Measurements from ENCODE around the gene BTG2.

Gene BTG2

DNA sequence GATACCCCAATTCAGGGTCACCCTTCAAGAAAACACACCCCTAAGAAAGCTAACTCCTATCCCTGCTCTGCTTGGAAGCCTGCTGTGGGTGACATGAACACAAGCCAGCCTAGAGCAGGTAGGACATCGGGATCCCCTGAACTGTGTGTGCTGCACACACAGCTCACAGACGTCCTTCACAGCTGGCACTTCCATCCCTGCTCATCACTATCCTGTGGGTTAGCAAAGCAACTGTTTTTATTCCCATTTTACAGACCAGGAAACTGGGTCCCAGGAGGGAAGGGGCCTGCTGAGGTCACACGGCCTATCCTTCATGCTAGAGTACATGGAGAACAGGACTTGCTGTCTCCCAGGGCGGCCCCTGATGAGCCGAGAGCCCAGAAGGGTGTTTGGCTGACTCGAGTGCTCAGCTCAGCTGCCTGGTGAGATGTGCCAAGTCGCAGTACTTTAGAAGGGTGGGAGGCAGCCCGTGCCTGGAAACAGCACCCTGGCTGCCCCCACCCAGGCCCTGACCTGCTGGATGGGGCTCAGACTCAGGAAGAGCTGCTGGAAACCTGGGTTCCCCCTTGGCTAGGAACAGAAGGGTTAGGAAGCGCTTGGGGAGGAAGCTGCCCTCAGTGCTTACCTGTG lies 28.3 kb upstream of the BTG2 start:
- no peak for DNase-seq

DNA sequence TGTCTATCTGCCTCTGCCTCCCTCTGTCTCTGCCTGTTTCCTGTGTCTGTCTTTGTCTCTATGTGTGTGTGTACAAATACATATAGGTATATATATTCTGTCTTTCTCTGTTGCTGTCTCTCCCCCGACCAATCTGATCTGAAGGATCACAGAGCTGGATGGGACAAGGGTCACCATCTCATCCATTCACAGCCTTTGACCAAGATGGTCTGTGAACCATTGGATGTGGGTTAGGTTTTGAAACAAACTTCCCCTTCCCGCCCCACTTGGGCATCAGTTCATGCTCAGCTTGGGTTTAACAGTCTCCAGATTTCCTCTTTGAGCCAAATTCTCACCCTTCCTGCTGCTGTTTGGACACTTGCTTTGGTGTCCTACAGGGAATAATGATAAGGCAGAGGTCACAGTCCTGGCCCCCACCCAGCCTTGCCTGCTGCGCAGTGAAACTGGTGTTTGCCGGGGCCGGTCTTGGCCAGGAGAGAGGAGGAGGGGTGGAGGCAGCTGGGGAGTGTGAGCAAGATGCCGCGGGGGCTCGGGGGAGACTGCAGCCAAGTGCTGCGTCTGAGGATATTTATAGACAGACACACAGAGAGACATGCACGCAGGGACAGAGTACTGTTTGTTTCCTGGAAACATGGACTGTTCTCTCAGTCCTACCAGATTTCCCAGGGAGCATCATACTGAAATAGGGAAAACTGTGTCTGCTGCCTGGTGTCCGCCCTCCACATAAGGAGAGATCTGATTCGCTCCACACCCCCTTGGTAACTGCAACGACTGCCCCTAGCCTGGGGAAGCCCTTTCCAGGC lies 27.0 kb upstream of the BTG2 start:
- DNase-seq, result no peak

DNA sequence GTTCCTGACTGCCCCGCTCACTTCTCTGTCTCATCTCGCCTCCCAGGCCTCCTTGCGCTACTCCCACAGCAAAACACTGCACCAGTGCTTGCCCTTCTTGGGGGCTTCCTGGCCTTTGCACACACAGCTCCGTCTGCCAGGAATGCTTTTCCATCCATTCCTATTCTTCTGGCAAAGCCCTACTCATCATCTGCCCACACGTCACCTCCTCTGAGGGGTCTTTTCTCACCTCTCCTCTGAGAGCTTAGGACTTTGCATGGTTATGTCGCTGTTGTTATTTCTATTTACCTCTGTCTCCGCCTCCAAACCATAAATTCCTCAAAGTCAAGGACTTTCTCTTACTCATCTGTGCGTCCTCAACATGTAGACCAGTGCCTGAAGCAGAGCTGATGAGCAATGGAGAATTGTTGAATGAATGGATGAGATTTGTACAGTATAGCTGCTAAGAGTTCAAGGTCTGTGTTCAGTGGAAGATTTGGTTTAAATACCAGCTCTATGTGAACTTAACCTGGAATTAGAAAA lies 26.4 kb upstream of the BTG2 start:
- DNase-seq, result no peak

DNA sequence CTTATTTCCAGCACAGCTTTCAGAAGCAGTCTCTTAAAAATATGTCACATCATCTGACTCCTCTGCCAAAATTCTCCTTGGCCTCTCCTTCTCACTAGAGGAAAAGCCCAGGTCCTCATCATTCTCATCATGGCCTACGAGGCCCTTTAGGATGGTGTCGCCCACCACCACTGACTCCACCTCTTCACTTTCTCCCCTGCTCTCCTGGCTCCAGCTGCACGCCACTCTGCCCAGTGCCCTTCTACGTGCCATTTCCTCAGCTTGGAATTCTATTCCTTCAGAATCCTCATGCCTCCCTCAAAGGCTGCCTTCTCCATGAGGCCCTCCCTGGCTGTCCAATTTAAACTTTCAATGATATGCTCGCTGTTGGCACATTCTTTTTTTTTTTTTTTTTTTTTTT lies 25.3 kb upstream of the BTG2 start:
- DNase-seq, result no peak

DNA sequence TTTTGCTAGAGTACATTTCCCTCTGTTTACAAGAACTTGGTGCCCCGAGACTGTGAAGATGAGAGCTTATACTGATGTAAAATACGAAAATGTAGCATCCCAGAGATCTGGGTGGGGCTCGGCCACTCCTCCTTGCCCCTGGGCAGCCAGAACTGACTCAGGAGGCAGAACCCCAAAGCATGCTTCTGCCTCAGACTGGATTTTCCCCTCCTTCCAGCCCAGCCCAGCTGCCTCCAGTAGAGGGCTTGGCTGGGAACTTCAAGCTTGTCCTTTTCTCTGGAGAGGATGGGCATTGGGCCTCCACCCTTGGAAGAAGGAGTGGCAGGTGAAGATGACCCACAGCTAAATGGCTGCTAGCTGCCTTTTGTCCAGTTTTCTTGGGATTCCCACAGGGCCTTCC lies 24.3 kb upstream of the BTG2 start:
- no peak for DNase-seq

DNA sequence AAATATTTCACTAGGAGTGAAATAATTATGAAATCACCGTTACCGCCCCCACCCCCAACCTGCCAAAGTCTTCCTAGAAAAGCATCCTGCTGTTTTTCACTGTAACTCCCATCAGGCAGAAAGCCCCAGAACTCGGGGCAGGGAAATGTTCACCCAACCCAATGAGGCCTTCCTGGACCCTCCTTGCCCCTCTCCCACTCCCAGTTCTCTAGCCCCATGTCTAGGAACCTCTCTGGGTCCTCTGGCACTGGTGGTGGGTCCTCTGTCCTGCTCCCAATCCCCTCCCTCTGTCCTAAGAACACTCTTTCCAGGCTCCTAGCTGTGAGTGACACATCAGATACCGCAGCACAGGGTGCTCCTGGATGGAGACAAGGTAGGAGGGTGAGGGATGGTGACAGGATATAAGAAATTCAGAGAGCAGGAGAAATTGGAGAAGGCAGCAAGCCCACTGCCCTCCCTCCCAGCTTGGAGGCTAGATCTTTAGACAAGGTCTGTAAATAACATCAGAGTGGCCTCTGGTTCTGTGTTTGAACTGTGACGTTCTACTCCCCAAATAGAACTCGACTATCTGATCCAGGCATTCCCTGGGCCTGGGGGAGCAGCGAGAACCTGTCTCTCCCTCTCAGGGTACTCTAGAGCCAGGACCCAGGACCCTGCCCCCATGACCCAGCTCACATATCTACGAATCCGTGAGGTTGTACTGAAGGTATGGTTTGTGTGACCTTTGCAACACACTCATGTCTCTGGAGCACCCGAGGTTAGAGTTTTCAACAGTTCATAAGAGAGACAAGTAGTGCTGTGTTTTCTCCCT lies 23.3 kb upstream of the BTG2 start:
- no peak for DNase-seq

DNA sequence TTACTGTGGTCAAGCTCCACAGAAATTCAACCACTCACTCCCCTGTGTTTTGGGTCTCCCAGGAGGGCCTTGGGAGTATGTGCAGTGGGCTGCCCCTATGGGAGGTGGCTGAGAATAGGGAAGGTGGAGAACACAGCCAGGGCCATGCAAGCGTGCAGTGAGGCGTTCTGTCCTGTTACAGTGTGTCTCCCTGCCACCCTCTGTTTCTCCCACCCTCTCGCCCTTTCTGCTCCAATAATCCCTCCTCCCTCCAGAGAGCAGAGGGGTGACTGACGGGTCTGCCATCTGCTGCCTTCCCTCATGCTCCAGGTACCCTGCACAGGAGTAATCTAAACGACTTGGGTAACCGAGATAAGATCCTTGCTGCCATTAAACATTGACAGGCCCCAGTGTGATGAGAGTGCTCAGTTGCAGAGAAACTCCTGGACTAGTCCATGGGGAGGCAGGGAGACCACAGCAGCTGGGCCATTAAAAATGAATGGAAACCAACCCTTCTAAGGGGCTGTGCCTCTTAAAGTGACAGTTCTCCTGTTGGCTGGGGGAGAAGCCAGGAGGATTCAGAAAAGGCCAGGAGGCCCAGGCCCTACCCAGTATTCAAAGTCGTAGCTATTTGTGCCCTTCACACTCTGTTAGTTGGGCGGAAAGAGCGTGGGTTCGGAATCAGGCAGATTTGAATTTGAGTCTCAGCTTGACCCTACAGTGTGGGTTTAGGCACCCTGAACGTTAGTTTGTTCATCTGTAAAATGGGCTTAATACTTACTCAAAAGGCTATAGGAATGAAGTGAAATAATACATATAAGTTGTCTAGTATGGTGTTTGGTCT lies 22.4 kb upstream of the BTG2 start:
- DNase-seq, result no peak

DNA sequence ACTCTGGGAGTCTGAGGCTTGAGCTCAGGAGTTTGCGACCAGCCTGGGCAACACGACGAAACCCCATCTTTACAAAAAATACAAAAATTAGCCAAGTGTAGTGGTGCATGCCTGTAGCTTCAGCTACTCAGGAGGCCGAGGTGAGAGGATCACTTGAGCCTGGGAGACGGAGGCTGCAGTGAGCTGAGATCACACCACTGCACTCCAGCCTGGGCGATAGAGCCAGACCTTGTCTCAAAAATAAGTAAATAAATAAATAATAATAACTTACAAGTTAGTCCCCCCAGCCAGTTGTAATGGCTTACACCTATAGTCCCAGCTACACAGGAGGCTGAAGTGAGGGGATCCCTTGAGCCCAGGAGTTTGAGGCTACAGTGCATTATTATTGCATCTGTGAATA lies 21.7 kb upstream of the BTG2 start:
- no peak for DNase-seq

DNA sequence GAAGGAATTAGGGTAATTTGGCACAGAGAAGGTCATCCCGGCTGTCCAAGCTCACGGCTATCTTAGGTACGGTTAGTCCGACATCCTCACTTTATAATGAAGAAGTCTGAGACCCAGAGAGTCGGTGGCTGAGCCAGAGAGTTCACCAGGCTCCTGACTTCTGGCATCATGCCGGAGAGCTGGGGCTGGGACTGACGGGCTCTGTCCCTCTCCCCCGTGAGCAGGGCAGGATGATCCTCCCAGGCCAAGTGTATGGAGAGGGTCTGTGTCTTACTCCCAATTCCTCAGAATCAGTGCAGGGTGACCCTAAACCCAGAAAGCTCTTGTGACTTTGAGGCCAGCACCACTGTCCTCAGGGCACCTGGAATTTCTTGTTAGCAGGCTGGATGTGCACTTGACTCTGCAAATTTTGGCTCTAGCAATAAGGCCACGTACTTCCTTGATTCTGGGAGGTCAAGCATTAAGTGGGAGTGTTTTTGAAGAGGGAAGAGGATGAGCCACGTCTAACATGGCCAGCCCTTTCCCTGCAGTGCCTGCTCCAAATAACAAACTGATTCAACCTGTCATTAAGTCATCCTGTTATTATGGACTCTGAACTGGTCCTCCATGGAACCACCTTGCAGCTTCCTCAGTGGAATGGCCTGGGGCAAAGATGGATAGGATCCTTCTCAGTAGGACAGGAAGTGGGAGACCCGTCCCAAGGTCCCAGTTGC lies 20.8 kb upstream of the BTG2 start:
- no peak for DNase-seq

DNA sequence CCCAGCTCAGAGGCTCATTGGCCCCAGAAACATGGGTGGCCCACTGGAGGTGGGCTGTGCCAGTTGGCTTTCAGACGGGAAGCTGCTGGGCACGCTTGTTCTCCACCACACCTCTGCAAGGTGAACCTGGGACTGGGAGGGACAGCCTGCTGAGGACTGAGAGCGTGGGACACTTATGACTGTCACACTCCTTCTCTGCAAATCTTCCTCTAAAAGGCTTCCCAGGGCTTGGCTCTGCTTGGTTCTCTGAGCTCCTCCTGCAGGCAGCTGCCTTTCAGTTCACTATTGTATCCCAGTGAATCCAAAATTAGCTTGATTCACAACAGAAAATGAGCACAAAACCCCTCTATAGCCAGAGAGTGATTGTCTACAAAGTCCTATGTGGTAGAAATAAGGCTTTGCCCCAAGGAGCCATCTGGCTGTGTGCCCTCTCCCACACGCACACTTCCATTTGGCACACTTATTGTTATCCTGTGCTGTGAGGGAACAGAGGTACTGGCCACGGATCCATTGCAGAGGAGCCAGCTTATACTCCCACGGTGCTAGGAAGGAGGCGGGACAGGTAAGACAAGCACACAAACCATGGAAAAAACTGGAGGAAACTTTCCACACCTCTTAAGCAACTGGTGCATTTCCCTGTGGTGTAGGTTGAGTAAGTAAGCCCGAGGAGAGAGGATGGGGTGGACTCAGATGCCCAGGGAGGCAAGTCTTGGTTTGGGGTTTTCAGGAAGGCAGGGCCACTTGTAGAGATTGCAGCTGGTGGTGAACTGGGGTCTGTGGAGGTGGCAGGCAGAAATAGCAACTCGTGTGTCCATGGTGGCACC lies 18.9 kb upstream of the BTG2 start:
- no peak for DNase-seq

DNA sequence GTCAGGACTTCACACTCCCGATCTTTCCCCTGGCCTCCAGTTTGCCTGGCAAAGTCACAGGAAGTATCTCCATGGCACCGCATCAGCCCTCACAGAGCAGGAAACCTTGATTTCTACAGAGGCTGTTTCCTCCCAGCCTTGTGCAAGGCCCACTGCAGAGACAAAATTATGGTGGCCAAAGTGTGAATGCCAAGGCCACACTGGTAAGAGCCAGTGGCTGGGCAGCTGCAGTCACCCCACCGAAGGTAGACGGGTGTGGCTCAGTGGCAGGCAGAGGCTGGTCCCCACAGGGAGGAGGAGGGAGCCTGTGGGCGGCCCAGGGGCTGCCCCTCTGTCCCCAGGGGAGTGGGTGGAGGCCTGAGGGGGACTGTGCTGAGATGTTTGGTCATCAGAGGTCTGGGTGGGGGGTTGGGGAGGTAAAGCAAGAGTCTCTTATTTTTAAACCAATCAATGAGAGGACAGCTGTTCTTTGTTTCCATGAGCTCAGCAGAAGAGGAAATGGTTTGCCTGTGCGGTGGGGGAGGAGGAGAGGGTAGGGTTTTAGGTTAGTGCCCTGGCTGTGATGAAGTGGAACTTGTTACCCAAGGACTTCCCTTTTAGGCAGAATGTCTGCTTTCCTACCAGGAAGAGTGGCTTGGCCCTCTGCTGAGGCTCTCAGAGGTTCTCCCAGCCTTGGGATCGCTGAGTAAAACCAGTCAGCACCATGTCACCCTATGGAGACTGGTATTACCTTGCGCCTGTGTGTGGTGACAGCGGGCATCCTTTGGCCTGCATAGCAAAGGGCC lies 18.0 kb upstream of the BTG2 start:
- DNase-seq, result peak; percentile 56

DNA sequence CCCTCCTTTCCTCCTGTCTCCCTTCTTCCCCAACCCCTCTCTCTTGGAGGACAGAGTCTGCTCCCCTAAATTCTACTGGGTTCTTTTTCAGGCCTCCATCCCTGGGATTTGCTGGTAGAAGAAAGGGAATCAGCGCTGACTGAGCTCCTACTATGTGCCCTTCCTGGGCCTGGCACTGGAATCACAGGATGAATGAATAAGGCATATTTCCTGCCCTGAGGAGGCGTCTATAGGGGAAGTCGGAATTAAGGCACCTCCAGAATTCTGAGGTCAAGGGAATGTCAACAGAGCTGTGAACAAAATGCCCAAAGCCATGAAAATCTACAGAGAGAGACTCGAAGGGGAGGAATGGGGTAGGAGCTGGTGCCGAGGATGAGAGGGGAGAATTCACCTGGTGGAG lies 17.4 kb upstream of the BTG2 start:
- DNase-seq, result no peak

DNA sequence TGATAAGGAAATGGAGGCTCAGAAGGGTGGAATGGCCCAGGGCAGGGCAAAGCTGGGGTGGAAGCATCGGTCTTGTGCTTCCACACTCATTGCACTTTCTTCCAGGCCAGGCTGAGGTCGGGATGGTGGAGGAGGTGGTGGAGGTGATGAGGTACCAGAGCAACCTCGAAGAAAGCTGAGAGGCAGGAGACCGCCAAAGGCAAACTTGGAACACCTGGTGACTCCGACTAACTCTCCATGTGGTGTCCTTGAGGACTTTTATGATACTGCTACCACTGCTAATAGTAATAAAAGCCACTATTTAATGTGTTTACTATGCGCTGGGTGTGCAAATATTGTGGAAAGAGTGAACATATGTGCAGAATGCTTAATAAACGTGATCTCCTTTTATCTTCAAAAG lies 16.9 kb upstream of the BTG2 start:
- no peak for DNase-seq

DNA sequence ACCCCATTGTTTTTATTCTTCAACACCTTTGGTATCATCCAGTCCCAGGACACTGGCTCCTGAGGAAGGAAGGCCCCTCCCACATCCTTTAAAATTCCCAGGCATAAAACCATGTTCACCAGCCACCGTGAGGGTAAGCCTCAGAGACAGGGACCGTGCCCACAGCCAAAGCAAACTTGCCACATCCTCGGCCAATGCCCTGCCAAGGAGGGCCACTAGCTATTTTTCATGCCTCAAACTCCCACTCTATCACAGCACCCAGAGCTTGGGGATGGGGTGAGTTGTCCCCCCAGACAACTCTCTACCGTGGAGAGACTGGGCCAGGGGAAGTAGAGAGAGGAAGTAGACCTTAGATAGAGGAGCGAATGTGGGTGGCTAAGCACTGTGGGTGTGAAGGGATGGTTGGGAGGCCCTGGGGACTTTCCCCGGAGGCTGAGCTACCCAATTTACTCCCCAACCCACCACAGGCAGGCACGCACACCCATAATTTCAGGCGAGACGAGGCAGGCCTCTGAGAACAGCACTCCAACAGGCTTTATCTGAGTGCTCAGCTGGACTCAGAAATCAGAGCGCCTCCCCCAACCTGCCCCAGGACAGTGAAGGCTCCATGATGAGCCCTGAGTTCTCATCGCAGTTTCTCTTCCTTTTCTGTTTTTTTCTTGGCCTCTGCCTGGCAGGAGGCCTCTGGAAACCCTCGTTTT lies 15.9 kb upstream of the BTG2 start:
- peak; percentile 84 for DNase-seq

DNA sequence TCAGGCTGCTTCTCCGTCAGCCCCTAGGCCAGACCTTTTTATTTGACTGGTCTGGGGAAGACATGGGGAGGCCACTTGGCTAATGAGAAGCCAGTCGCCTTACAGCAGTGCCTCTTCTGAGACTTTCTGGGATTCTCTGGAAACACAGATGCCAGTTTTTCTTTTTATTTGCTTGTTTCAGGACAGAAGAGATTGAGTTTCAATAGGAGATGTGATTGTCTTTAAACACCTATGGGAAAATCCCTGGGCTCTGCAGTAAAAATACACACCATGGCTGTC lies 15.4 kb upstream of the BTG2 start:
- no peak for DNase-seq

DNA sequence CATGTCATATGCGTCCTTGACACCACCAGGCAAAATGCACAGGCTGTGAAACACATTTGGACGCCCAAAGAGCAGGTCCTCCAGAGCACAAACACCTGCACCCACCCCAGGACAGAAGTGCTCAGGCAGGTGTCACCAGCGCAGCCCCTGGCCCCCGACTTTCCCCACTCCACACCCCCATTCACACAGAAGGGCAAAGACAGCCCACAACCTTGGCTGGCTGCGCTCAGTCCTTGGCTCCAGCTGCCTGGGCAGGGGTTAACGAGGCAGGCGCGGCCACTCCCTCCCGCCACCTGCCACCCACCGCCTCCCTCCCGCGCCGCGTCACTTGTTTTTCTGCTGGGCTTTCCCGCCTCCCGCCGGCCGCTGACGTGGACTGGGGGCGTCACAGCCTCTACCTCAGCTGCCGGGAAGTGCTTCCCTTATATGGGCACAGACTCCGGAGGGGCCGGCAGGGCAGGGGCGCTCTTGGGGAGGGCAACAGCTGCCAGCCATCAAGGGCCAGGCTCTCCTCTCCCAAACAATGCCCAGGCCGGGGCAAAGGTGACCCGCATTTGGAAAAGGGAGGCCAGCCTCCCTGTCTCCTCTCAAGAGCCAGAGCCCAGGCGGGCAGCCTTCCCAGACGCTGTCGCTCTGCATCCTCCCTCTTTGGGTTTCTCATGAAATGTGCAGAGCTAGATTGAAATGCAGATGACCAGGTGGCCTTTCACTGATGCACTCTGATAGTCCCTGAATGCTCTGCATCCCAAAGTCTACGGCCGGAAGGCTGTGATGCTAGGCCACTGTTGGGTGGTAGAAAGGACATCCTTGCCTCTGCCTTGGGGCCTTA lies 14.8 kb upstream of the BTG2 start:
- peak; percentile 98 for DNase-seq

DNA sequence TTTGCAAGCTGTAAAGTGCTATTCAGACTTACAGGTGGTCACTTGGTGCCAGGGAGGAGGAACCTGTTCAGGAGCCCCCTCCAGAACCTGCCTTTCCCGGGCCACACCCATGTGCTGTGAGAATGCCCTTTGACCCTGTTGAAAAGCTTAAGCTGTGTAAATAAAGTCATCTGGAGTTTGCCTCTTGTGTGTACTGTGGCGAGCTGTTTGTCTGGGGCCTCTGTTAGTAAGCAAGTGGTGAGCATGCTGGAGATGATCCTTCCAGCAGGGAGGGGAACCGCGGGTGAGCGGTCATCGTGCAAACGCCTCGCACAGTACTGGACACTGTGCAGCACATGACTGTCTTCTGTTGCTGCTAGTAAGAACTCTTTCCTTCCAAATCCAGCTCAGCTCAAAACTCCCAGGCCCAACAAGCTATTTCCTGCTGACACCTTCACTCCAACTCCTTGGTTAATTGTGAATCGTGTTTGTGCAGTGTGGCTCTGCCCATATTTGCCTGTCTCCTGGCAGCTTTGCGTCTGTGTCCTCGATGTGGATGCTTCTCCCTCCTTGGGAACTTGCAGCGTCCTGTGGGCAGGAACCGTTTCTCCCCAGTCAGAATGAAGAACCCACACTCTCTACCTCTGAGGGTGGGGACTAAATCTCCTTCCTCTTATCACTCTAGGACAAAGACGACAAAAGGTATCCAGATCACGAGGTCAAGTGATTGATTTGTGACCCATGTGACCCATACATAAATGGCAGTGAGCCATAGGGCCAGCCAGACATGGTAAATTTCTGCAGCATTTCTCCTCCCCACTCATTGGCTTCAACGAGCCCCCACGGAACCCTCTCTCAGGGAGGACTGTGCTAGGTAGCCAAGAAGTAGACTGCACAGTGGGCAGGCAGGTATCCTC lies 13.9 kb upstream of the BTG2 start:
- no peak for DNase-seq

DNA sequence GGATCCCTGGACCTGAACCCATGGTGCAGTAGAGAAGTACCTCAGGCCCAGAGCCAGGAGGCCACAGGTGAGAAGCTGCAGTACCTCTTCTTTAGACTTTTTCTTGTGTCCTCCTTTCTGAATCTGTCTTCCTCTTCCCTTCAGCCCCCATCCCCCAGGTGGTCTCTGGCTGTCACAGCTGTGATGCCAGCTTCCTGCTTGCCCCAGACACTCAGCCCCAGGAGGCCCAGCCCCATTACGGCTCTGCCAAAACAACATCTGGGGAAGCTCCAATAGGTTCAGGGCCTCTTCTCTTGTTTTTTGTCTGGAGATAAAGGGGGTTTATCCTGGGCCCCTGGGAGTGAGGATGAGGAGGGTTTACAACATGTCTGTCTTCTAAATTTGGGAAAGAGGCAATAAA lies 9.5 kb upstream of the BTG2 start:
- no peak for DNase-seq
